ENCODE results near the gene SH3TC2. TPM values are rescaled to one million over a fixed set of nuclear protein-coding genes. Genes with fewer than 3 reads are reported as not detected.

Gene SH3TC2
- total RNA-seq, 1 experiment from 2014 or later: 19.9 TPM

DNA sequence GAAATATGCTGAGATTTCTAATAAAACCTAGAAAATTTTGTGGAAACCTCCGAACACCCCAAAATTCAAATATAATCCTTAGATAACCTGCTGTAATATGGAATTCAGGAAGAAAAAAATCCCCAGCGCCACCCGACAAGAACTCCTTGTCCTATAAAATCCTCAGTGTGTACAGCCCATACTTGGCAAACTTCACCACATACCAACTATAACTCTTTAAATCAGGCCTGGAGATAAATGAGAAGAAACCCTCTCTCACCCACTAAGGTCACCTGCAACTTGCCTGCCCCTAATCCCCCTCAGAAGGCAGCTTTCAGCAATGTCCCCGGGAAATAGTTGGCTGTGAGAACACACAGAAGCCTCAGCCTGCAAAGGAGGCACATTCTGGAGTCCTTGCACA is 90.5 kb downstream of the SH3TC2 start:
- DNase-seq (ENCODE audit: low spot score): peak; percentile 55

DNA sequence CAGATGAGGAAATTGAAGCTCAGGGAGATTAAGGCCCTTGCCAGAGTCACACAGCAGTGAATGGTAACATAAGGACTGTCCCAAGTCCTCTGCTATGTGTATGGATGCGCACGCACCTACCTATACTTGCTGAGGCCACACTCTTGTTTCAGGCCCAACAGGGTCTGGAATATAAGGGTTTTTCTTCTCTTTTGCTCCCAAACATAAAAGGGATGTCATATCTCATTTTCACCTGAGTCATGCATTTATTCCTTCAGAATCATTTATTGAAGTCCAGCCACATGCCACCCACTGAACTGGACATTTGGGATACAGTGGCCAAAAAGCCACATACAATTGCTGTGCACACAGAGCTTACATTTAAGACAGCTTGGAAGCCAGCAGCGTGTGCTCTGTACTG is 92.0 kb downstream of the SH3TC2 start:
- no peak for DNase-seq (ENCODE audit: low spot score)

DNA sequence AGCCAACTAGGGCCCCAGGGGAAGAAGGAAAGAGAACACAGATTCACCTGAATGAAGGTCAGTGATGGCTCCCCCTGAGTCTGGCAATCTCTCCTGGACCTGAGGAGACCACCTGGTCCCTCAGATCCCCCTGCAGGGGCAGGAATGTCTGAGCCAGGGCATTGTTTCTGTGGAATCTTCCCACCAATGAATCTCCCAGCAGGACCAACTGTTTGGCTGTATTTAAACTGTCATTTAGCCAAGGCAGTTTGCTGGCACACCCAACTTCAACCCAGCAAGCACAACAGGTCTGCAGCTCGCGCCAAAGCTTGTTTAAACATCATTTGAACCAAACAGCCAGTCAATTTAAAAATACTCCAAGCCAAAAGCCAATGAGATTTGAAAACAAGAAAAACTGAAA is 92.6 kb downstream of the SH3TC2 start:
- DNase-seq (ENCODE audit: low spot score): no peak

DNA sequence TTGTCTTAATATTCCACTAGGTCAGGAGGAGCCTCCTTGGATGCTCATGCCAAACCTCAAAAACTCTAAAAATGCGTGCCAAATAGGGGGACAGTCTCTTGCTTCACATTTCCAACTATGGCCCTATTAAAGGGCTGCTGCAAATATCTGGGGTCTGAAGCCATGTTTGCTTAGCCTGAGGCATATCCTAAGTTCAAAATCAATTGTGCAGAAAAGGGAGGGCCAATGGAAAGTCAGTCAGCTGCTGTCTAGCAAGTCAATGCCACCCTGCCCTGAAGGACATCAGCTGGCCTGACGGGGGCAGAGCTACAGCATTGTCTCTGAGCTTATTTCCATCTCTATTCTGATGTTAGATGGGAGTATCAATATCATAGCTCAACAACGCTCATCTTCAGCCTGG is 93.6 kb downstream of the SH3TC2 start:
- no peak for DNase-seq (ENCODE audit: low spot score)

DNA sequence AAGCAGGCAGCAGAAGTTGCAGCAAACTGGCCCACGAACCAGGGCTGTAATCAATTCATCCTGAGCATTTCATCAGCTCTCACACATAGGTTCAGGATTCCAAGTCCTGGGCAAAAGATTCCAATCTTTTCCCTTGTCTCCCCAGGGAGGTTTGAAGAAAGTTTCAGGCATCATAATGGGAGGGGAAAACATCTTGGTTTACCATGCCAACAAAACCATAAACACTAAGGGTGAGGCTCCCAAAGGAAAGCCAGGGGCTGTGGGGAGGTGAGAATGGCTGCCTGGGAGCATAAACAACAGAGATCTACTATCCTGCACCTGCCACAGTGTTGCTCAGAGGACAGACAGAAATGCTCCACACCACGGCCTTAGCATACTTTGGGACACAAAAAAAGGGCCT is 94.6 kb downstream of the SH3TC2 start:
- DNase-seq (ENCODE audit: low spot score): no peak

DNA sequence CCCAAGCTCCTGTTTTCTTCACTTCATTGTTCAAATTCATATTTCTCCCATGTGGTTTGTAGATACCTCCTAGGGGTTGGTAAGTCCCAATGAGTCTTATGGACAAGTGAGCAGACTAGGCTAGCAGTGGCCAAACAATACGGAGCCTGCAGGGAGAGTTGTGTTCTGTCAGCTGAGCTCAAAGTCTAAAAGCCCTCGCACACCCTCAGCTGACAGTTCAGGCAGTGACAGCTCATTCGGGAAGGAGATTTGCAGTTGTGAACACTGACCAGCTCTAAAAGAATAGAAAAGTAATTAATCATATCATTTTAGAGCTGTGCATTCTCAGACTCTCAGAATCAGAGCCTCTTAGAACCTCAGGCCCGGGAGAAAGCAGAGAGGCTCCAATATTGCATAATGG is 95.1 kb downstream of the SH3TC2 start:
- DNase-seq (ENCODE audit: low spot score): no peak

DNA sequence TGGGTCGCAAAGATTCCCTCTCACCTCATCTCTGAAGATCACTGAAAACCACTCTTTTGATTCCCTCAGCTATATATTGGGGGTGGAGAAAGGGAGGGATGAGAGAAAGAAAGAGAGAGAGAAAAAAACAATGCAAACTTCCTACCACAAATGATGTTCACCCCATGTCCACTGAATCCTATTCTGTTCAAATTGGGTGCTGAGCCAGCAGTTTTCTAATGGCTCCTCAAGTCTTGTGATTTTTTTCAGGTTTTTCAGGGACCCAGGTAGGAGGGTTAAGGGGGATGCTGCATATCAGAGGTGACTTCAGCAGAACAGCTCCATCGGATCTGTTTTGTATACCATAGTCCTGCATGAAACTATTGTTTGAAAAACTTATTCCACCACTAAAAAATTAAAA is 95.9 kb downstream of the SH3TC2 start:
- no peak for DNase-seq (ENCODE audit: low spot score)

DNA sequence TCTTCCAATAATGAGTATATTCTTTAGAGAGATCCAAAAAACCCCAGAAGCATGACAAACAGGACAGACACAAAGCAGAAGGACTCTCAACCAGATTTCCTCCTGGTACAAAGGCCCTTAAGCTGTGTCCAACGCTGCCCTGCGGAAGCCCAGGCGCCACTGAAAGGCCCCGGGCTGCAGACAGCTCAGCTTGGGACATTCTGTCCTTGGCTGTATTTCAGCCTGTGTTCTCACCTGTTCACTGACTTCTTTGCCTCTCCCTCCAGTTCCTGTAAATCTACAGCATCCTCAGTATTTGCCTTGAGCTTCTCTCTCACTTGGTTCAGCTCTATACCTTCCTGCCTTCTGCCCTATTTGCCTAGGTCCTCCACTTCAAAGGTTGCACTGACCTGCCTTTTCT is 96.5 kb downstream of the SH3TC2 start:
- no peak for DNase-seq (ENCODE audit: low spot score)

DNA sequence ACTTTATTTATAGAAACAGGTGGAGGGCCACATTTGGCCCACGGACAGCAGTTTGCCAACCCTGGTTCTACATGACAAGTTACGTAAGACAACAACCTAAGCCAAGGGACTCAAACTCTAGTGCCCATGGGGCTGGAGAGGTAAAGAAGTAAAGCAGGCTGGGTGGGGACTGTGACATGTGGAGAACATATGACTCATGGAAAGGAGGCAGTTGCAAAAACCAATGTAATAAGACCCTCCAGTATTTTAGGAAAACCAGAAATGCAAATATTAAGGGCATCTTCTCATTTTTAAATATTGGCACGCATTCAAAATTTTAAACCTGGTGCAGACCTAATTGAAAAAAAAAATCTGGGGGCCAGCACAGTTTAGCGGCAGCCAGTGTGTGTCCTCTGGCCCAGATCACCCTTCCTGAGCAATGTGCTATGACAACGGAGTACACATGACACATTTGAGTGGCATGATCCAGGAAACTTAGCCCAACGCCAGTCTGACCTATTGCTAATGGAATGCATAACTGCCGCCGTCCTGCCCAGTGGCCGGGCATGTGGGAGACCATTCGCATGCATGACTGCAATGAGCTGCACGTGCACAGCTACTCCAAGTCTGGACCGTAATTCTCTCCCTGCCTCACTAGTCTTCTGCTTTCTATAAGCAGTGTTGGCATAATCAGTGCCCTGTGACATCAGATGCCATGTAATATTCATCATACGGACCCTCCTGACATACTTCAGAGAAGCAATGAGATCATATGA is 97.2 kb downstream of the SH3TC2 start:
- peak; percentile 97 for DNase-seq (ENCODE audit: low spot score)

DNA sequence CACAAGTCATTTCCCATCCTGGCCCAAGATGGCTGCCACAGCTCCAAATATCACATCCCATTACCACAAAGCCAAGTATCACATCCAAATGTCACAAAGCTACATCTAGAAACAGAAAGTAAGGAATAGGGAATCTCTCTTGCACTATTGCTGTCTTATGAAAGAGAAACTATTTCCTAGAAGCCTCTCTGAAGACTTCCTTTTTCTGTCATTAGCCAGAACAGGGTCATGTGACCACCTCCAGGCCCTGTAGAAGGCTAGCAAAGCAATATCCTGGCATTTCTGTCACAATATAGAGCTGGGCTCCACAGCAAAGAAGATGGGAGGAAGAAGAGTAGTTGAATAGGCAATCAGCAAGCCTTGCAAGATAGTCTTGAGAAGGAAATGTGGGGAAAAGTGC is 99.2 kb downstream of the SH3TC2 start:
- no peak for DNase-seq (ENCODE audit: low spot score)

DNA sequence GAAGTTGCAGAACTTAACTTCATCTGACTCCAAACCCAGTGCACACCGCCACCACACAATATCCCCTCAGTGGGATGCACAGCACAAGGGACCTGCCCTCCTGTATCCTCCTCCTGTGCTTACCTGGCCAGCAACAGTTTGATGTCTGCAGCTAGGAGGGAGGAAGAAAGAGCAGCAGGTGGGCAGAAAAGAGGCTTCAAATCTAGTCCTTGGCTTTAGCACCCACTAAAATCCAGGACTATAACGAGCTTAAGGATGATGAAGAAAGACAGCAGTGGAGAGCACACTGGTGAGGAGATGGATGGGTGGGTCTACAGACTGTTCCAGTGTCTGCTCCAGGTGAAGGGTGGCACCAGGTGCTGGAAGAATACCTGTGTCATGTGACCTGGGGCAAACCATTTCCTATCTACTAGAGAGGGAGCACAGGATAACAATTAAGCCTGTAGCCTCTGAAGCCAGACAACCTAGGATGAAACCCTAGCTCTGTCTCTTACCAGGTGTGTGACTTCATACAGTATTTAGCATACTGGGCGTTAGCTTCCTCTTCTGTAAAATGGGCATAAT is 100.0 kb downstream of the SH3TC2 start:
- DNase-seq (ENCODE audit: low spot score): no peak

DNA sequence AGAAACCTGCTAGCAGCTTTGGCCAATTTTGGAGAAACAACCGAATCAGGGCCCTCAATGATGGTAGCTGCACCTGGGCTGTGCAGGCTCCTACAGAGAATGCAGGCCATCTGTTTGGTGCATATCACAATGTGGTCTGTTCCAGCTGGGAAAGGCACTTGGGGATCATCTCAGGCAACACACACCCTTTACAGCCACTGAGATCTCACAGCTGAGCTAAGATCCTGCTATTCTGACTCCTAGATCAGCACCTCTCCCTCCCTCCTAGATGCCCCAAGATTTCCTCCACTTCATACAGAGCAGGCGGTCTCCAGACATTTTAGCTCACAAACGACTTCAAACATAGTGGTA is 100.7 kb downstream of the SH3TC2 start:
- DNase-seq (ENCODE audit: low spot score): no peak

DNA sequence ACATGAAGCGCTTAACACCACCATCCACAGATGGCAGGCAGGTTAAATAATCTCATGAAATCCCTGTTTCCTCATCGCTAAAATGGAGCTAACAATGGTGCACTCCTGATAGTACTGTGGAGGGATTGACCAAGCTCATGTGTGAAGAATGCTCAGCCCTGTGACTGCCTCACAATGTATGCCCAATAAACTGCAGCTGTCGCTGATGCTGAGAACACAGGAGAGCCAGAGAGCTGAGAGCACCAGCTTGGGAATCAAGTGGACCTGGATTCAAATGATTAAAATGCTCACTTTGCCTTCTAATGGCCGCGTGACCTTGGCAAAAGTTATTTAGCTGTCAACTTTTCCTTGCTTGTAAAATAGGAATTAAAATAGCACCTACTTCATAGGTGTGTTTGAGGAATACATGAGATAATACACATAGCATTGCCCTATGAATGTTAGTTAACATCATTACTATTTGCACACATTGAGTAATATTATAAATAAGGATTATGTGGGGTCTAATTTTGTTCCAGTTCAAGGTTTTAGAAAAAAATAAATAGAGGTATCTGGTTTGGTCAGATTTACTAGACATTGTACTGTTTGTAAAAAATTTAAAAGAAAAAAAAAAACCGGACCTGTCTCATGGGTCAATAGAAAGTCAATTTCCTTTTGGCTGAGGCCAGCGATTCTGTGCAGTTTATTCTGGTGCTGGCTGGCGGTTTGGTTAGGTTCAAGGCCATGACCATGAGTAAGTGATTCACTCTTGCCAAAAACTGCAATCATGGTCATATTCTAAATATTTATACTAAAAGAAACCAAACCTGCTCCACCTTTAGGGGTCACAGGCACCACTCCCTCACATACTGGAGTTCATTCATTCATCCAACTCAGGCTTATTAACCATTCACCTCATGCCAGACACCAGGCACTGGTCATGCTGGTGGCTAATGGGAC is 101.3 kb downstream of the SH3TC2 start:
- no peak for DNase-seq (ENCODE audit: low spot score)

DNA sequence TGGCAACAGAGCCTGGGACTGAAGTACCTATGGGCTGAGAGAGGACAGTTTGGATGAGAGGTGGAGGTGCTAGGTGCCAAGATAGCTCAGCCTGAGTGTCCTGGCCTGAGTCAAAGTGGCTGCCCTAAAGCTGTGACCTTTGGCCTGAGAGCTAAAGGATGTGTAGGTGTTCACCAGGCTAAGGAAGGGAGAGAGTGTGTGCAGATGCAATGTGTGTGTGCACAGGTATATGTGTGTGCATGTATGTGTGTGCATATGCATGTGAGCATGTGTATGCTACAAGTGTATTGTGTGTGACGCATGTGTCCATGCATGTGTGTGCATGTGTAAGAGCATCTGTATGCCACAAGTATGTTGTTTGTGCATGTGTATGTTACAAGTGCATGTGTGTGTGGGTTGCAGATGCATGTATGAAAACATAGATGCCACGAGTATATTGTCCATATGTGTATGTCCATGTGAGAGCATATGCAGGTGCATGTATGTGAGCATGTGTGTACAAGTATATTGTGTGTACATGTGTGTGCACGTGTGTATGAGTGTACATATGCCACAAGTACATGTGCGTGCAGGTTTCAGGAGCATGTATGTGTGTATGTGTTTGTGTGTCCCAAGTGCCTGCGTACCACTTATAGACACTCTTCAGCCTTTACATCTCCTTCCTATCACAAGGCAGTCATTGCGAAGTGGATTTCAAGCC is 102.6 kb downstream of the SH3TC2 start:
- DNase-seq (ENCODE audit: low spot score): no peak

DNA sequence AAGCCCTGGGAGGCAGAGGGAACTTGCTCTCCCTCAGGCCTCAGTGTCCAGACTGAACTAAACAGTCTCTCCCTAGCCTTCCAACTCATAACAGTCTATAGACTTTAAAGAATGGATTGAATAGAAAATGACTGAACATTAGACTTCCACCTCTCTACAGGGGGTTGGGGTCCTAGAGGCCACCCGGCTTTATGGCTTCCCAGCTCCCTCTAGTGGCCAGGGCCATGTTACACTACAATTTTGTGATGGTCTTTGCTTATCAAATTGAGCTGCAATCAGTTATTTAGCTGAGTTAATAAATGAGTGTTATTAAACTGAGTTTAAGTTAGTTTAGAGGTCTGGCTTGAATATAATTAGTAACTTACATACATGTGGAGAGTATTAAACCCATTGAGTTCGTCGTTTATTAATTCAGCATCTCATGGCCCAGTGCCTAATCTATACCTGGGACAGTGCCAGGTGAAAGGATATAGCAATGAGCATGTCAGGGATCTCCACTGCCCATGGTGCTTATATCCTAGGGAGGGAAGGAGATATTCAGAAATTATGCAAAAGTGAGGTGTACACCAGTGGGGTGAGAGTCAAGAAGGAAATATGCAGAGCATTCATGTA is 105.2 kb downstream of the SH3TC2 start:
- peak; percentile 65 for DNase-seq (ENCODE audit: low spot score)

DNA sequence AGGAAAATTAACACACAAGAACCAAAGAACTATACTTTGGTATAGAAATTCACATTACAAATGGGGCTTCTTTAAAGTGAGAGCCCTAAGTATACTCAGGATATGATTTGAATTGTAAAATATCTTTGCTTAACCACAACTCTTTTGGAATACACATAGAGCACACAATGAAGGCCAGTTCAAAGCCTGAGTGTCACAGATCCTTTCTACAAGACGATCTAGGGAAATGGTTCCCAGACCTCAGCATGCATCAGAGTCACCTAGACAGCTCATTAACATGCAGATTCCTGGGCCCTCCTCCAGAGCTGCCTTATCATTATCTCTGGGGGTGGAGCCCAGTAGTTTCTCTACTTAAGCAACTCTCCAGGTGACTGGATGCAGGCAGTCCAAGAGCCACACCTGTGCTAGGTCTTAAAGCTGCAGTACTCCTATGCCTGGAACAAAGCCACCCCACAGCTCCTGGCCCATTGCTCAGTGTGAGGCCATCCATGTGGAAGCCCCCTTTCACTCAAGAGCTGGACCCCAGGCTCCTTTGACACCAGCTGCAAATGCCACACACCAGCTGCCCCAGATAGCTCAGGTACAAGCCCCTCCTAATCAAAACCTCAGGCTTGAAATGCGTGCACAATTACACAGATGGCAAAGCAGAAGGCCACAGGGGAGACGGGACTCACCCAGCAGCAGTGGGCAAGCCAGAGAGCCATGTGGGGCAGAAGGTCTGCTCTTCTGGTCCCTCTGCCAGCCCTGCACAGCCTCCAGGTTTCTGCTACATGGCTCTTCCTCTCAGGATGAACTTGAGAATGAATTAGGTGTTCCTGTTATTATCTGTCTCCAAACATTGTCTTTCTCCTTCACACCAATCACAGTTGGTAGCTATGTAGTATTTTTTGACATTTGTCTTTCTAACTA is 106.1 kb downstream of the SH3TC2 start:
- no peak for DNase-seq (ENCODE audit: low spot score)
